Tibial nerve (tissue), 4 donors: ENCODE measurements around the gene PSPH. TPM values are rescaled to one million over a fixed set of nuclear protein-coding genes. Genes with fewer than 3 reads are reported as not detected.
"Not testable (repeated sequence)": the region's sequence is repeated elsewhere in the genome, so short reads cannot be mapped to it uniquely, and the experiment has no call there.

Source experiments
- DNase-seq, 2 donors: peaks; one replicate each; pipeline ENCODE4 v3.0.0-alpha.2; 2019; ENCODE audit warnings: low spot score in 2 of 2
- H3K27ac ChIP-seq, 4 donors: fragments of 200-600 bp; sonication (generic) in 3 of 4; one replicate each; pipeline ENCODE4 v1.5.1; 2017 to 2019; ENCODE audit warnings: mild to moderate bottlenecking in 1 of 4
- H3K27me3 ChIP-seq, 2 donors: fragments of 200-600 bp; sonication (generic) in 1 of 2; one replicate each; pipeline versions ENCODE4 v1.5.1 to v1.6.0; 2017 to 2019
- H3K36me3 ChIP-seq, 3 donors: fragments of 200-600 bp; sonication (generic); one replicate each; pipeline ENCODE4 v1.5.1; 2018 to 2019
- H3K4me1 ChIP-seq, 4 donors: fragments of 200-600 bp; sonication (generic) in 3 of 4; one replicate each; pipeline ENCODE4 v1.5.1; 2017 to 2019
- H3K4me3 ChIP-seq, 4 donors: fragments of 200-600 bp; sonication (generic) in 3 of 4; one replicate each; pipeline ENCODE4 v1.5.1; 2017 to 2019; ENCODE audit warnings: mild to moderate bottlenecking in 1 of 4, moderate library complexity in 1 of 4
- H3K9me3 ChIP-seq, 4 donors: fragments of 200-600 bp; sonication (generic) in 3 of 4; one replicate each; pipeline ENCODE4 v1.5.1; 2017 to 2019
- CTCF ChIP-seq, 5 experiments: fragments of 200-600 bp in 3 of 5; fragments of 450-650 bp in 2 of 5; sonication (generic) in 3 of 5; IDR thresholded peaks; one replicate each; pipeline ENCODE4 v1.5.1; 2016 to 2019; ENCODE audit warnings: antibody characterized with exemption in 5 of 5, mild to moderate bottlenecking in 3 of 5, moderate library complexity in 2 of 5
- EP300 ChIP-seq, 2 donors: sonication (generic); formaldehyde crosslinking; IDR thresholded peaks; one replicate each; pipeline ENCODE4 v1.6.1; 2017; ENCODE audit warnings: antibody characterized with exemption in 2 of 2, mild to moderate bottlenecking in 1 of 2
- POLR2A ChIP-seq, 2 donors: fragments of 450-650 bp; IDR thresholded peaks; one replicate each; pipeline ENCODE4 v1.6.1; 2017; ENCODE audit warnings: antibody characterized with exemption in 2 of 2, mild to moderate bottlenecking in 2 of 2, moderate library complexity in 2 of 2
- WGBS, 2 donors: methylation state at CpG; one replicate each; pipeline ENCODE4 v1.1.5; 2018; 5-methylcytosine and 5-hydroxymethylcytosine counted together
- total RNA-seq, 4 donors: library from RNA; depleted of rRNA; stranded (reverse); fragments of >200 nt; gene quantifications; one replicate each; pipeline ENCODE4 v1.1.0, GENCODE V29; 2016

PSPH gene
- total RNA-seq, 4 donors from 2014 or later: 14.9 to 39.8 (median 25.1) TPM

GRCh38 chr7:56046721-56047445, 4.4 kb downstream of the PSPH start:
- peaks cover 0 to 13% (median 0%) of the 10 kb centered on the region in 3 donors for H3K36me3 ChIP-seq

DNA sequence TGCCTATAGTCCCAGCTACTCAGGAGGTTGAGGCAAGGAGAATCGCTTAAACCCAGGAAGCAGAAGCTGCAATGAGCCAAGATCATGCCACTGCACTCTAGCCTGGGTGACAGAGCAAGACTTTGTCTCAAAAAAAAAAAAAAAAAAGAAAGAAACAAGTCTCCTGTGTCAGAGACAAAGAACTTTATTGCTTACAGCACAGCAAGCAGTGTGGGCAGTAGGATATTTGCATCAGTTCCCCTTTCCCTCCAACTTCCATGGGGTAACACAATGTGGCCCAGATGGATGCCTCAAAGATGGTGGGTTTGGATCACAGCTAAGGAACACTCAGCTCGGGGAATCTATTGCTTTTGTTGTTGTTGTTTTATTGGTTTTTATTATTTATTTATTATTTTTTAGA, 5.5 kb downstream of the PSPH start:
- H3K4me1 ChIP-seq: peaks cover 0 to 35% (median 2%) of the 10 kb centered on the region in 4 donors
- 58 to 62% methylated on average over 2 of the region's 2 CpGs for WGBS, 2 donors
- DNase-seq, H3K9me3 ChIP-seq, H3K4me3 ChIP-seq, H3K27me3 ChIP-seq: not testable (repeated sequence)
- H3K27ac ChIP-seq: peak overlapping the region in 2 of 4 donors; percentile 53 to 75
- peaks cover 0 to 24% (median 0%) of the 10 kb centered on the region in 3 donors for H3K36me3 ChIP-seq

More at GRCh38 chr7:56046721-56047445, 4.4 kb downstream of the PSPH start:
- Histone ChIP-seq H3K9me3 (no peaks in the 10 kb centered on the region), H3K4me1 (peaks cover 0 to 35% (median 2%) of the 10 kb centered on the region in 4 donors), H3K27ac (peak overlapping the region in 2 of 4 donors; percentile 53 to 75), H3K27me3 (no peaks in the 10 kb centered on the region), H3K4me3 (no peak overlapping the region)
- no peak for TF ChIP-seq POLR2A (IDR thresholded peaks at IDR 0.05)
- no peak for TF ChIP-seq EP300 (IDR thresholded peaks at IDR 0.05)
- TF ChIP-seq CTCF (IDR thresholded peaks at IDR 0.05): no peak
- WGBS, 2 donors: 33 to 48% methylated on average over 5 of the region's 5 CpGs
- no peak for DNase-seq

GRCh38 chr7:56040730-56041129, 10.5 kb downstream of the PSPH start:
- H3K36me3 ChIP-seq: peaks cover 0 to 34% (median 0%) of the 10 kb centered on the region in 3 donors
- no peaks in the 10 kb centered on the region for H3K9me3 ChIP-seq
- H3K27me3 ChIP-seq: no peaks in the 10 kb centered on the region
- WGBS, 2 donors: 66 to 83% methylated on average over 3 of the region's 3 CpGs
- DNase-seq: no peak
- H3K27ac ChIP-seq: no peak overlapping the region
- TF ChIP-seq POLR2A (IDR thresholded peaks at IDR 0.05) (no peak), EP300 (IDR thresholded peaks at IDR 0.05) (no peak), CTCF (IDR thresholded peaks at IDR 0.05) (no peak)
- no peaks in the 10 kb centered on the region for H3K4me1 ChIP-seq
- no peak overlapping the region for H3K4me3 ChIP-seq

DNA sequence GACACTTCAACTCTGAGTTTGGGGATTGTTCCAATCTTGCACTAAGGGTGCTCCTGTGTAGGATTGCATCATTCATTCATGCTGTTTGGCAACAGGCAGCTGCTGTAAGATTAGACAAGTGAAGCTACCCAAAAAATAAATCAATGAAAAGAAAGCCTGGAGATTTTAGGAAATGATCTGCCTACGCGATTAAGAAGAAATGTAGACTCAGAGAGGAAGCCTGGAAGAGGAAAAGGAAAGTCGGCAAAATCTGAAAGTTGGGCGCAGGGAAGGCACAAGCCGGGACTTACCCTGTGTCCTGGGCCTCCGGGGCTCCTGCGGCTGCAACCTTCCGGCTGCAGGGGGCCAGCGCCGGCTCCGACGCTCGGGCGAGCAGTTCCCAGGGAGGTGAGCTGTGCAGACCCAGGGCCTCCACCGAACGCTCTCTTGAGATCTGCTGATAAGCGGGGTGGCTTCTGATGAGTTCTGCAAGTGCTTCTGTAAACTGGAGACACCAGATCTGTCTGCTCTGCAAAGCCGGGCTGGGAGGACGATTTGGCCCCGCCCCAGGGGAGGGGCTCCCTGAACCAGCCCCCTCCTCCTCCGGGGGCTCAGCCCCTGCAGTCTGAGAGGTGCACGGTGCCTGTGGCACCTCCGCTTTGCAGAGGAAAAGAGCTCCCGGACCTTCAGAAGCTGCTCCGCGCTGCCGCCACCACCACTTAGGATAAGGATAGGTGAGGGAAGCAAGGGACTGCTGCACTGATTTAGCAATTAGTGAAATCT, 17.4 kb downstream of the PSPH start:
- 1% methylated on average over 22 to 25 of the region's 27 CpGs for WGBS, 2 donors
- H3K27ac ChIP-seq: peak overlapping the region in 2 of 4 donors; percentile 31 to 54
- peak overlapping the region; percentile 25 to 59 (median 58) for H3K4me3 ChIP-seq
- TF ChIP-seq CTCF (IDR thresholded peaks at IDR 0.05) (peak in 2 of 5 experiments; percentile 22 to 28), POLR2A (IDR thresholded peaks at IDR 0.05) (no peak)
- peaks cover 0 to 30% (median 0%) of the 10 kb centered on the region in 3 donors for H3K36me3 ChIP-seq
- peak in 1 of 2 donors; percentile 30 for DNase-seq
- H3K27me3 ChIP-seq: no peaks in the 10 kb centered on the region
- H3K9me3 ChIP-seq: no peaks in the 10 kb centered on the region
- peaks cover 0 to 7% (median 3%) of the 10 kb centered on the region in 4 donors for H3K4me1 ChIP-seq

GRCh38 chr7:56032578-56032977, 18.7 kb downstream of the PSPH start:
- not testable (repeated sequence) for DNase-seq, H3K4me1 ChIP-seq, H3K27ac ChIP-seq, H3K4me3 ChIP-seq, H3K9me3 ChIP-seq, H3K27me3 ChIP-seq
- H3K36me3 ChIP-seq: peaks cover 0 to 33% (median 0%) of the 10 kb centered on the region in 3 donors
- 96 to 98% methylated on average over 7 of the region's 7 CpGs for WGBS, 2 donors

DNA sequence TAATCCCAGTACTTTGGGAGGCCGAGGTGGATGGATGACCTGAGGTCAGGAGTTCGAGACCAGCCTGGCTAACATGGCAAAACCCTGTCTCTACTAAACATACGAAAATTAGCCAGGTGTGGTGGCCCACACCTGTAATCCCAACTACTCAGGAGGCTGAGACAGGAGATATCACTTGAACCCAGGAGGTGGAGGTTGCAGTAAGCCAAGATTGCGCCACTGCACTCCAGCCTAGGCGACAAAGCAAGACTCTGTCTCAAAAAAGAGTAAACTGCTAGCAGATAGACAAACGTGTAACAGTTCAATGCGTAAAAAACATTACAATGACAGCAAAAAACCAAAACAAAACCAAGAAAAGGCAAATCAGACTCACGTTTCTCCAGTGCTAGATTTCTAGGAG, 19.7 kb downstream of the PSPH start:
- H3K27me3 ChIP-seq, DNase-seq, H3K4me3 ChIP-seq, H3K4me1 ChIP-seq, H3K27ac ChIP-seq, H3K9me3 ChIP-seq: not testable (repeated sequence)
- H3K36me3 ChIP-seq: peaks cover 0 to 33% (median 0%) of the 10 kb centered on the region in 3 donors
- 74 to 78% methylated on average over 8 of the region's 8 CpGs for WGBS, 2 donors
